ENCODE data around the gene MUS81.
A peak's percentile ranks its signal among the peaks of the same experiment; 100 is the strongest.
"Not testable (repeated sequence)": the region's sequence is repeated elsewhere in the genome, so short reads cannot be mapped to it uniquely, and the experiment has no call there.

The MUS81 gene, protein sequence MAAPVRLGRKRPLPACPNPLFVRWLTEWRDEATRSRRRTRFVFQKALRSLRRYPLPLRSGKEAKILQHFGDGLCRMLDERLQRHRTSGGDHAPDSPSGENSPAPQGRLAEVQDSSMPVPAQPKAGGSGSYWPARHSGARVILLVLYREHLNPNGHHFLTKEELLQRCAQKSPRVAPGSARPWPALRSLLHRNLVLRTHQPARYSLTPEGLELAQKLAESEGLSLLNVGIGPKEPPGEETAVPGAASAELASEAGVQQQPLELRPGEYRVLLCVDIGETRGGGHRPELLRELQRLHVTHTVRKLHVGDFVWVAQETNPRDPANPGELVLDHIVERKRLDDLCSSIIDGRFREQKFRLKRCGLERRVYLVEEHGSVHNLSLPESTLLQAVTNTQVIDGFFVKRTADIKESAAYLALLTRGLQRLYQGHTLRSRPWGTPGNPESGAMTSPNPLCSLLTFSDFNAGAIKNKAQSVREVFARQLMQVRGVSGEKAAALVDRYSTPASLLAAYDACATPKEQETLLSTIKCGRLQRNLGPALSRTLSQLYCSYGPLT

DNA sequence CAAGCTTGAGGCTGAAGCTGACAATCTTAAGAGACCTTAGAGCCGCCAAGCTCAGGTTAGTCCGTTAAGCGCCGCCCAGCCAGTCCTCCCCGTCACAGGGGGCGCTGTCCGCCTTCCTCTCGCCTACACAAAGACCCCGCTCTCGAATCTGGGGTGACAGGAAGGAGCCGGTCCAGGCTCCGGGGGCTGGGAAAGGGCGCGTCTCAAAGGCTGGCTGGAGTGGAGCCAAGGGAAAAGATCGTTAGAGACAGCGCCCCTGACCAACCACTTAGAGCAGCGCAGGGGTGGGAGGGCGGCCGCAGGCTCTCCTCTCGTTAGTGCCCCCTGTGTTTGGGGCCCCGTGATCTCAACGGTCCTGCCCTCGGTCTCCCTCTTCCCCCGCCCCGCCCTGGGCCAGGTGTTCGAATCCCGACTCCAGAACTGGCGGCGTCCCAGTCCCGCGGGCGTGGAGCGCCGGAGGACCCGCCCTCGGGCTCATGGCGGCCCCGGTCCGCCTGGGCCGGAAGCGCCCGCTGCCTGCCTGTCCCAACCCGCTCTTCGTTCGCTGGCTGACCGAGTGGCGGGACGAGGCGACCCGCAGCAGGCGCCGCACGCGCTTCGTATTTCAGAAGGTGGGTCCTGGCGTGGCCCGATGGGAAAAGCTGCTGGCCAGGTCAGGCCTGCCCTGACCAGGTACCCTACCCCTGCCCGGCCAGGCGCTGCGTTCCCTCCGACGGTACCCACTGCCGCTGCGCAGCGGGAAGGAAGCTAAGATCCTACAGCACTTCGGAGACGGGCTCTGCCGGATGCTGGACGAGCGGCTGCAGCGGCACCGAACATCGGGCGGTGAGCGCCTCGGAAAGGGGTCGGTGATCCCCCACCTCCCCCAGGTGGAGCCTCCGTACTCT is at the start of gene MUS81:
Gene MUS81, plus strand, starts transcription at position 156 of the 887 bp plus-strand sequence. Its CDS starts 321 bp downstream, at position 477.
- peak; percentile 78 for DNase-seq (ENCODE audit: low read depth)

DNA sequence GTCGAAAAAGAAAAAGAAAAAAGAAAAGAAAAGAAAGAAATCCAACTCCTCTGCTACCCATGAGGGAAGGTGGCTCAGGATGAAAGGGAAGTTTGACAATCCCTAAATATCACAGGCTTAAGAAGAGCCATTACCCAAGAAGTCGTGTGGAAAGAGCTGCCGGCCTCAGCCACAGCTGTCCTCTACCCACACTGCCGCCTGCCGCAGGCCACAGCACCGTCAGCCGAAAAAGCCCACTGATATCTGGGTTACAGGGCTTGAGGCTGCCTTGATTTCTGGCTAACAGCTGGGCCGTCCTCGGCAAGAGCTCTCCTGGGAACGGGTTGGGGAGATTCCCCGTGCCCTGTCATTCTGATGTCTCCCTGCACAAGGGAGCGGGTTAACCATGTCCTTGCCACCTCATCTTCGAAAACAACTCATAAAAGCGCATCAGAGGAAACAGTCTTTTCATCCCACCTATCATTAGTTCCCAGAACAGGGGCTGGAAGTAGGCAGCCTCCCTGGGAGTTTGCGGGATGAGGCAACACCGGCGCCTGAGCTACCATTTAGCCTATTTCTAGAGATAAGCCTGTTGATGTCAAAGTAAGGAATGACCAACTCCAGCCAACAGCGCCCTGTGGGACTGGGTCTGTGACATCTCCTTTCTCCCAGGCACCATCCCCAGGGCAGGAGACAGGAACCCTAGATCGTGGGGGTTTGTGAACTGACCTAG is 48.3 kb upstream of the MUS81 start:
- DNase-seq (ENCODE audit: low read depth) = no peak

DNA sequence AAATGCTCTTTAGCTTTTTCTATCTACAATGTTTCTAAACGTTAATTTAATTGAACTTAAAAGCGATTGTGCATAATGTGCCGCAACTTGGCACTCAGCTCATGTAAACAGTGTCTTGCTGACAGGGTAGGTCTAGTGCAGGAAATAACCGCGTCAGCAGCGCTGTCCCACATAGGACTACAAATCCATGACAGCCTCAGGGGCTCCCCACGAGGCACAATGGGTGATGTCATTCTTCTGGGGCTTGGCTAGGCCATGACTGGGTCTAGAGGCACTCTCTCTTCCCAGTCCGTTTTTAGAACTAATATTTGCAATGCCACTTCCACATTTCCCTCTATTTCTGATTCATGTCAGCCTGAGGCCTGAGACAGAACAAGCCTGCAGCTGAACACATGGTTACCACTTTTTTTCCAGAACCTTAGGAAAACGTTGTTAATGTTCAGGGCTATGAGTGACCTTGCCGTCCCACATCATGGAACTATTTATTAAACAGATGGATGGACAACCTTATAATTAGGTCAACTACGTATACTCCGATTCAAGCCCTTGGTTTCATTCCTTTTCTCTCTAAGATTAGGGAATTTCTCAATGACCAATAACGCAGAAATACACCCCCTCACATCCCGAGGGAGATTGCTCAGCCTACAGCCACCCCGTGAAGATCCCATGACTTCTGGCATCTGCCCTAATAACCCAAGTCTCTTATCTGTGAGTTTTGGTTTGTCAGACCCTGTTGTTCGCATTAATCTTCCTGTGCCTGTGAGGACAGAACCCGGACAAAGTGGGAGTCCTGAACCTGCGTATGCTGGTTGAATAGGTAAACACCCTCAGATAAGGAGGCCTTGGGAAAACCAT is 45.9 kb upstream of the MUS81 start:
- DNase-seq (ENCODE audit: low read depth) = no peak

DNA sequence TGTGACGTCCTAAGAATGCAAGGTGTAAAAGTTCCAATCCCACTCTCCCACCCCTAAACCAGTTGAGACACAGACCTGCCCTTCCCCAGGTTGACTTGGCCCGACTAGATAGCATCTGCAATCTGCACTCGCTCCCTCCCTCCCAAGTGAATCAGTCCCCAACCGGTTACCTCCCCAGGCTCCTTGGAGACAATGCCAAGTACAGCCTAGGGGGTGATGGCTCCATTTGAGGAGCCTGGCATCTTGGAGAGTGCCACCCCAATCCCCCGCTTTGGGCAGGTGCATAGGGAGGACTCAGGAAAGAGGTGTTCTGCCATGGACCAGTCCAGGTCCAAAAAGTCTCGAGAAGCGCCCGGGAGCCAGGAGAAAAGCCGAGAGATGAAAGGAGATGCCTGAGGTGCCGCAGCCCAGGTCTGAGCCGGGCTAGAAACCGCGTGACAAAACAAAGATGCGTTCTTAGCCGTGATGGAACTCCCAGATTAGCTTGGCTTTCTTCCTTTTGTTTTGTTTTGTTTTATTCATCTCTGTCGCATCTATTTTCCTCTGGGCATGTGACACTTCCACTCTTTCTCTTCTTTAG is 45.2 kb upstream of the MUS81 start:
- no peak for DNase-seq (ENCODE audit: low read depth)

DNA sequence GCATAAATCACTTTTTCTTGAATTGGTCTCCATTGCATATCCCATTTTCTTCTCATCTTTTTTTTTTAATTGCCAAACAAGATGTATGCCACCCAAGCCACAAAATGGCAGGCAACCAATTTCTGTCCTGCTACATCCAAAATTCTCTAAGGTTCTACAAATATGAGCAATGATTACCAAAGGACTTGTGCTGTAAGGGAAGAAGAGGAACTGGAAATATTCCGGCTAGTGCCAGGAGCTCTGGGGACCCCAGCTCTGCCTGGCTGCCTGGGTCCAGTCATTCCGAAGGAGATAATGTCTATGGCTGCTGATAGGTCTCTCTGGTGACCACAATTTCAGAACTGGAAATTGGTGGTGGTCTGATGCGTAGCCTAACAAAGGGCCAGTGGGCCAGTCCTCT is 43.5 kb upstream of the MUS81 start:
- DNase-seq (ENCODE audit: low read depth) = no peak

DNA sequence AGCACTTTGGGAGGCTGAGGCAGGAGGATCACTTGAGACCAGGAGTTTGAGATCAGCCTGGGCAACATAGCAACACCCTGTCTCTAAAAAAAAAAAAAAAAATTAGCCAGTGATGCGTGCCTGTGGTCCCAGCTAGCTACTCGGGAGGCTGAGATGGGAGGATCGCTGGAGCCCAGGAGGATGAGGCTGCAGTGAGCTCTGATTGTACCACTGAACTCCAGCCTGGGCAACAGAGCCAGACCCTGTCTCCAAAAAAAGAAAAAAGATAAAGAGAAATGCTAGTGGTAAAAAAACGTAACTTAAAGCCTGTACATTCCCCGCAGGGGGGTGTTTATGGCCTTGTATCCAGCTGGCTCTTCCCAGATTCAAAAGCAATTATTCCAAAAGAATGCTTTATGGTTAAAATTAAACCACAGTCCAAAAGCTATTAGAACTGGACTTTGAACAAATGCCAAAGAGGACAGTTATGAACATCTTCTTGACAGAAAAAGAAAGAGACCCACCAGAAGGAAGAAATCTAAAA is 42.9 kb upstream of the MUS81 start:
- DNase-seq (ENCODE audit: low read depth) = no peak

DNA sequence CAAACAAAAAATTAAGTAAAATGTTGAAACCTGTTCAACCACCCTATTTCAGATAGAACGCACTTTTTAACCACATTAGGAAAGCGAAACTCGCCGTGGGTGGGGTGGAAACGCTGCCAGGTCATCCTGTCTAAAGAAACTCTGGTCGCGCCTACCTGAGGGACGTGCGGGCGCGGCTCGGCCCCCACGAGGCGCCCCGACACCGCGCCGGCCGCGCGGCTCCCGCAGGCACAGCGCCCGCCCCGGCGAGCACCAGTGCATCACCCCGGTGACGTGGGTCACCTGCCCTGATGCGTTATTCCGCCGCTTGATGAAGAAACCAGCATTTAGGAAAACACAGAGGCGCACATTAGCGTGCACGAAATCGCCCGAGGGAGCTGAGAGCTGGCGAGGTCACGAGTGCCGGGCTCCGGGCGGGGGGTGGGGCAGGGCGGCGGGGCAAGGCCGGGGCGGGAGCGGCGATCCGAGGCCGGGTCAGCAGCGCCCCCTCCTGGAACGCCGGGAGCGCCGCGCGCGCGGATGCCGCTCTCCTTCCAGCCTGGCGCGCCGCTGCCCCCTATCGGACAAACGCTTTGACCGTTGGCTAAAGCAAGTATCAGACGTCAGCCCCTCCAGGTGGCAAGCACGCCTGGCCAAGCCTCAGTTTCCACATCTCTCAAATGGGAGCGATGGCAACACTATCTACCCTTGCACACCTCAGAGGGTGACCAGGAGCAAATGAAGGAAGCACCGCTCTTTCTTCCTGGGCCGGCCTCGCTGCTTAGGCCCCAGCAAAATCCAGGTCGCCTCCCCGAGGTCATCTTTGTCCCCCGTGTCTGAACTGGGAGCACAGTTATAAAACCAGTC is 42.2 kb upstream of the MUS81 start:
- peak; percentile 17 for DNase-seq (ENCODE audit: low read depth)

DNA sequence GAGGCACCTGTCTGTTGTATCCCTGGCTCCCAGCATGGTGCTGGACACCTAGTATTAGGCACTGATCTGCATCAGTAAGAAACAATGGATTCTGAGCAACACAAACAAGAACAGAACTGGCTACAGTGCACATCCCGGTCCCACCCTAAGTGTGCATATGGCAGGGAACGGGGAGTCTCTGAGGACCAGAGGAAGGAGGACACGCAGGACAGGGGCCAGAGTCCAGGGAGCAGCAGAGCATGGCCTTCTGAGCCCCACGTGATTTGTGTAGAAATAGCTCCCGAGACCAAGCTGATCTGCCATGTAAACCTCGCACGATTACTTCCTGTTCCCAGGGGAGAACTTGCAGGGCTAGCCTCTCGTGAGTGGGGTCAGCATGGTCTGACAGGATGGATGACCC is 39.1 kb upstream of the MUS81 start:
- DNase-seq (ENCODE audit: low read depth) = no peak

DNA sequence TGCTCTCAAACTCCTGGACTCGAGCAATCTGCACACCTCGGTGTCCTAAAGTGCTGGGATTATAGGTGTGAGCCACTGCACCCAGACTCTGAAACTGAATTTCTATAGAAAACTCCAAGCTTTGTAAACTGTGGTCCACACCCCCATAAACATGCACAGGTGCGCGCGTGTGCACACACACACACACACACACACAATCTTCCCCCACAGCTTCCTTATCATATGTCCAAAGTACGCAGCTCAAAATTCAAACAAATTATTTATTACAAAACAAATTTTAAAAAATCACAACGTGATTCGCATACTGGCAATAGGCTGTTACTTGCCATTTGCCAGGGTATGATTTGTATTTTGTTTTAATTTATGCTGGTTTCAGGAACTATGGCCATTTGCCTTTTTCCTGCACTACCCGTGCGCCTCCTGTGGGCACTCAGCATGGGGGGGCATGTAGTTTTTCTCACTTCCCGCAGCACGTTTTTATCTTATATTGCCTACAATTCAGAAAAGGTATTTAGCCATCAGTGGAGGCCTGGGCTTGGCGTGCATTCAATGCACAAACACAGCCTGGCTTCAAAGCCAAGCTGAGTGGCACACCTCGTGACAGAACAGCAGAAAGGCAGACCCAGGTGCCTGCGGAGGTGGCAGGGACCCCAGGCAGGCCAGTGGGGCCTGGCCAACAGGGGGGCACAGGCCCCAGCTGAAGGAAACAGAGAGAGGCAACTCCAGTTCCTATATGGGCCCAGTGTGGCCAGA is 37.3 kb upstream of the MUS81 start:
- DNase-seq (ENCODE audit: low read depth) = no peak

DNA sequence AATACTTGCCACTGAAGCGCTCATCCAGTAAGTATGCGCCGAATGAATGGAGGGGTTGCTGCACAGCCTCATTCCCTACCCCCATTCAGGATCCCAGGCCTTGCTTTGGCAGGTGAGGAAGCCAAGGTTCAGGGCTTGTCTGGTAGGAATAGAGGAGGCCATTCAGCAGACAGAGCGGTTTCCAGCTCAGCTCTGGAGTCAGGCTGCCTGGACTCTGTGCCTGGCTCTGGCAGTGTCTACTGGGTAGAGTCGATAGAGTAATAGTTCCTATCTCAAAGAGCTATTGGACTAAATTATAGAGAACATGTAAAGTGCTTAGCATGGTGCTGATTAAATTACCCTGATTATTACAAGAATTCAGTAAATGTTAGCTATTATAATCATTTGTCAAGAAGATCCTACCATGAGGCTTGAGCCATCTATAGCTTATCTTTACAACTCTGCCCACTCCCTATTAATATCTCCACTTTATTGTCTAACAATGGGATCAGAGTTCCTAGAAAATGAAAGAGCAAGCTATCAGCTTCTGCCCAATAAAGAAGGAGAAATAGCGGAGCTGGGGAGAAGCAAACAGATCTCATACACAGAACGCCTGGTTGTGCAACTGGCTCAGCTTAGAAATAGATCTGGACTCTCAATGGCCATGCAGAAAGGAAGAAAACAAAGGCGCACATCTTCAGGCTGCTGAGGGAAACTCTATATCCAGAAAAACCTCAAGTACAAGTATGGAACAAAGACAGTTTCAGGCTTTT is 33.1 kb upstream of the MUS81 start:
- DNase-seq (ENCODE audit: low read depth) = no peak

DNA sequence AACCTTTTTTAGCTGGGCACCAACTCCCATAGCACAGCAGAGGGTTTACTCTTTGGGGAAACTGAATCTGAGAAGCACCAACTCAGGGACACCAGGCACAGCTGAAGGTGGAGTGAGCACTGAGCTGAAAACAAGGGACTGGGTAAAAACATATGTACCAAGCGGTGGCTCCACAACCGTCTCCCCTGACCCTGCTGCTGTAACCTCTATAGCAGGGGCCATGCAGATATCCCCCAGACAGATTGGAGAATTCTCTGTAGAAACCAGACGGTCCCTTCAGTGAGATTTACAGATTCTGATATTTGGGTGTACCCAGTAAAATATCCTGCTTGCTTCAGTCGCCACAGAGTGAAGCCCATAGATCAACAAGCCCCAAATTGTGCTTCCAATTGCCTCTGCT is 30.8 kb upstream of the MUS81 start:
- no peak for DNase-seq (ENCODE audit: low read depth)

DNA sequence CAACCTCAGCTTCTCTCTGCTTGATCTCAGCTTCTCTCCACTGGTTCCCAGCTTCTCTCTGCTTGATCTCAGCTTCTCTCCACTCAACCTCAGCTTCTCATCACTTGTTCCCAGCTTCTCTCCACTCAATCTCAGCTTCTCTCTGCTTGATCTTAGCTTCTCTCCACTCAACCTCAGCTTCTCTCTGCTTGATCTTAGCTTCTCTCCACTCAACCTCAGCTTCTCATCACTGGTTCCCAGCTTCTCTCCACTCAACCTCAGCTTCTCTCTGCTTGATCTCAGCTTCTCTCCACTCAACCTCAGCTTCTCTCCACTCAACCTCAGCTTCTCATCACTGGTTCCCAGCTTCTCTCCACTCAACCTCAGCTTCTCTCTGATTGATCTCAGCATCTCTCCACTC is 28.0 kb upstream of the MUS81 start:
- not testable (repeated sequence) for DNase-seq (ENCODE audit: low read depth)

DNA sequence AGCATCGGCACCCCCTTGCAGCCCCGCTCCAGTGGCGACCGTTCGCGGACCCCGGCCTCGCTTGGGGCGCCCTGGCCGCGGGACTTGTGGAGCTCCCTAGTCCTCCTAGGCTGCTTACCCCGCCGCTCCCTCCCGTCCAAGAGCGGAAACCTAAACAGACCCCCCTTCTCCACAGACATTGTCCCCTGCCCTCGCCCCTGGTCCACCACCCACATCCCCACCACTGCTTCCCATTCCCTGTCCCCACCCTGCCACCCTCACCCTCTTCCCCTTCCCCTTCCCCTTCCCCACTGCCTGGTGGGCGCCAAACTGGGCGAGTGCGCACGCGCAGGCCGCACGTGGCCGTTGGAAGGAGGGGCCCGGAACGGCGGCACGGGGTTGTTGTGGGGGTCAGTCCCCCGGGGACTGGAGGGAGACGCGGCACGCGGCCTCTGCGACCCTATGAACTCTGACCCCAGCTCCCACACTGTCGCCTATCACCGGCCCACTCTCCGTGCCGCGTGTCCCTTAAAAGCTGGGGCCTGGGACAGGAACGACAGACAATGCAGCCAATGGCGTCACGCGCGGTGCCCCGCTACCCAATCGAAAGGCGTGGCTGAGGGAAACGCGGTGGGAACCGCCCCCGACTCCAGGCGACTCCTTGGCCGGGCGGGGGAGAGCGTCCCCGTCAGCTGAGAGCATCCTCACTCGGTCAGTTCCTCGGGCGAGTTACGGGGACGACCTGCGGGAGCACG is 26.8 kb upstream of the MUS81 start, which contains the start of gene SNX32:
Gene SNX32, plus strand, starts transcription at position 667 of the 734 bp plus-strand sequence. CDS start 103 bp downstream, outside the sequence.
- DNase-seq (ENCODE audit: low read depth) = peak; percentile 37

DNA sequence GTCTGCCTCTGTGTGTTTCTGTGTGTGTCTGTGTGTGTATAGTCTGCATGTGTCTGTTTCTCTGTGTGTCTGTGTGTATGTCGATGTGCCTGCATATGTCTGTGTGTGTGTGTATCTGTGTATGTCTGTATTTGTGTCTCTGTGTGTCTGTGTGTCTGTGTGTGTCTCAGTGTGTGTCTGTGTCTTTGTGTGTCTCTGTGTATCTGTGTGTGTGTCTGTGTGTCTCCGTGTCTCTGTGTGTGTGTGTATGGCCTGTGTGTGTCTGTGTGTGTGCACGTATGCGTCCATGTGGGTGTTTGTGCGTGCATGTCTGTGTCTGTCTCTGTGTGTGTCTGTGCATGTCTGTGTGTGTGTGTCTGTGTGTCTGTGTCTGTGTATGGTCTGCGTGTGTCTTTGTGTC is 26.0 kb upstream of the MUS81 start:
- no peak for DNase-seq (ENCODE audit: low read depth)

DNA sequence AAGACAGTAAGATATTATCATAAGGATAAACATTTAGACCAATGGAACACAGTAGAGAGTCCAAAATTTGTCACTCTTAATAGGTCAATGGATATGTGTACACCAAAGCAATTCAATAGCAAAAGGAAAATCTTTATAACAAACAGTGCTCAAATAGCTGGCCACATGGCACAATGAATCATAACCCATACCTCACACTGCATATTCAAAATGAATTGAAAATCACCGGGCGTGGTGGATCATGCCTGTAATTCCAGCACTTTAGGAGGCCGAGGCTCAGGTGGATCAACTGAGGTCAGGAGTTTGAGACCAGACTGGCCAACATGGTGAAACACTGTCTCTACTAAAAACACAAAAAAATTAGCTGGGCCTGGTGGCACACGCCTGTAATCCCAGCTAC is 18.1 kb upstream of the MUS81 start:
- DNase-seq (ENCODE audit: low read depth) = no peak

DNA sequence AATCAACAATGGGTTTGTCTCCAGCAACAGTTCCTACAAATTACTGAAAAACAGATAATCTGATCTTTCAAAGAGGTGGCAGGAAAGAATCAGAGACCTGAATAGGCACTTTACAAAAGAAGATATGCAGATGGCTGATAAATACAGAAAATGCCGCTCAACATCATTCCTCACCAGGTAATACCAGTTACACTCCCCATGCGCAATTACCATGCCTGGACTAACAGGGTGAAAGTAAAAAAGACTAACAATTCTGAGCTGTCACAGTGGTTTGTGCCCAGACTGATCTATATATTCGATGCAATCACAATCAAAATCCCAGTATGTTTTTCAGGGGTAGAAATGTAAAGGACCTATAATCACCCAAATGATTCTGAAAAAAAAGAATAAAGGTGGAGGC is 16.4 kb upstream of the MUS81 start:
- DNase-seq (ENCODE audit: low read depth) = no peak

DNA sequence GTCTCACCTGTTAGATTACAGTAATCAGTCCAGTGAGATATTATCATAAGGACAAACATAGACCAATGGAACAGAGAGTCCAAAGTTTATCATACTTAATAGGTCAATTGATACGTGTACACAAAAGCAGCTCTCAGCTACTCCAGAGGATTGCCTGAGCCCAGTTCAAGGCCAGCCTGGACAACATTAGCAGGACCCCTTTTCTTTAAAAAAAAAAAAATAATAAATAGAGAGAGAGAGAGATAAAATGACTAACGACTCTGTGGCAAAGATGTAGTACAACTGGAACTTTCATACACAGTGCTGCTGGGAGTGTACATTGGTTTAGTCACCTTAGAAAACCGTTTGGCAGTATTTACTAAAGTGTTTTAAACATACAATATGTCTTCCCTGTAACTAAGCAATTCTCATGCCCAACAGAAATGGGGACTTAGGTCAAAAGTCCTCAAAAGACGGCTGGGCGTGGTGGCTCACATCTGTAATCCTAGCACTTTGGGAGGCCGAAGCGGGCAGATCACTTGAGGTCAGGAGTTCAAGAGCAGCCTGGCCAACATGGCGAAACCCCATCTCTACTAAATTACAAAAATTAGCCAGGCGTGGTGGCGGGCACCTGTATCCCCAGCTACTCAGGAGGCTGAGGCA is 15.9 kb upstream of the MUS81 start:
- DNase-seq (ENCODE audit: low read depth) = no peak
